Stimulated activated CD4-positive, alpha-beta T cell treated with anti-CD3 and anti-CD28 coated beads, Interleukin-15, amount 100 ng/mL, for 1 hour (primary cell): ENCODE measurements around the gene PHLDB1.
"Not testable (repeated sequence)": the region's sequence is repeated elsewhere in the genome, so short reads cannot be mapped to it uniquely, and the experiment has no call there.

Source experiments
- DNase-seq, 2 donors: peaks; one replicate each; pipeline ENCODE4 v3.0.0-alpha.2; 2020; ENCODE audit warnings: low read depth in 1 of 2, low spot score in 1 of 2

PHLDB1 gene

GRCh38 chr11:118605116-118605867 is 2.1 kb upstream of the PHLDB1 start:
- no peak for DNase-seq

- DNase-seq: no peak
These were observed 1.1 kb upstream of the PHLDB1 start for GRCh38 chr11:118606157-118606843.

GRCh38 chr11:118606844-118607228 is 579 bp upstream of the PHLDB1 start:
- no peak for DNase-seq

- DNase-seq: peak; percentile 63 to 76
These were observed 1.2 kb downstream of the PHLDB1 start for GRCh38 chr11:118608360-118609227.

GRCh38 chr11:118609380-118610224 is 2.2 kb downstream of the PHLDB1 start:
- DNase-seq: peak in 1 of 2 donors; percentile 24

DNA sequence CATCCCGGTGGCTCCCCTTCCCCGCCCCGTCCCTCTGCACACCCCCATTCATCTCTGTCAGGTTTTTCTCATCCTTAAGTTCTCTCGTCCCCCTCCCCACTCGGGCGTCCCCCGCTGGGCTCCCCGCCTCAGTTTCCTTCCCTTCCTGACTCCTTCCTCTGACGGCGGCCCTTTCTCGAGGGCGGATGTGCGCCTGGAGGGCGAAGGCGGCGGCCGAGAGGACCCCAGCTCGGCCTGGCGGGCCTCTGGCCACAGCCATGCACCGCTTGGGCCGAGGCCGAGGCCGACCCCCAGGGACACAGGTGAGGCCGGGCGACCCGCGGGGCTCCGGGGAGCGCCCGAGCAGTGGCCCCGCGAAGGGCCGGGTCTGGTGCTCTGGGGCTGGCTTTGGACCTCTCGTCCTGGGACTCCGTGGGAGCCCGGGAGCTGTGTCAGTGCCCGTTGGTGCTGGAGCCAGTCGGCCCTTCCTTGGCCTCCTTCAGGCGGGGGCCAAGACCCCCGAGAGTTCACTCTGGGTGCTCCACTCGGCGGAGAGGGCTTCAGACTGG is 2.9 kb downstream of the PHLDB1 start:
- peak in 1 of 2 donors; percentile 10 for DNase-seq

DNA sequence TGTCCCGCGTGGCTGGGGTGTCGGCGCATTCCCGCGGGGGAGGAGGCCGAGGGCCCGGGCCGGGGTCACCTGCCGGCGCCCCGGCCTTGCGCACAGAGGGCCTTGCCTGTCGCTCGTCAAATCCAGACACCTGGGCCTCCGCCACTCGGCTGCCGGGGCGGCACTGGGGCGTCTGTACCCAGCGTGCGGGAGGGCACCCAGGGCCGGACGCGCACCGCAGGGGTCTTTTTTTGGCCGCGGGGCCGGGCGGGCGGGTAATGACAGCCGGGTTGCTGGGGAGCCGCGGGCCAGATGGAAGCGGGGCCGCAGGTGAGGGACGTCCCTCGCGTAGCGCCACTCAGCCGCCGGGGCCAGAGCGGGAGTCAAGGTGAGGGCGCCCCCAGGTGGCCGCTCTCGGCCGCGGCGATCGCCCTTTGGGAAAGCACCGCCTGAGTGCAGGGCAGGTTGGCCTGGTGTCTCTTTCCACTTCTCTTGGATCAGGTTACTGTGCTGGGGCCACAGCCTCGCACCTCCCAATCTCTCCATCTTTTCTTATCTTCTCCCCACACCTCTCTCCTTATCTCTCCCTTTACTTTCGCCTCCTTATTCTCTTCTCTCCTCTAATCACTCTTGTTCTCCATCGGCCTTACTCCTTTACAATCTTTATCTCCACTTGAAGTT is 3.5 kb downstream of the PHLDB1 start:
- peak; percentile 71 to 85 for DNase-seq

GRCh38 chr11:118611433-118611795 is 4.0 kb downstream of the PHLDB1 start:
- not testable (repeated sequence) for DNase-seq

DNA sequence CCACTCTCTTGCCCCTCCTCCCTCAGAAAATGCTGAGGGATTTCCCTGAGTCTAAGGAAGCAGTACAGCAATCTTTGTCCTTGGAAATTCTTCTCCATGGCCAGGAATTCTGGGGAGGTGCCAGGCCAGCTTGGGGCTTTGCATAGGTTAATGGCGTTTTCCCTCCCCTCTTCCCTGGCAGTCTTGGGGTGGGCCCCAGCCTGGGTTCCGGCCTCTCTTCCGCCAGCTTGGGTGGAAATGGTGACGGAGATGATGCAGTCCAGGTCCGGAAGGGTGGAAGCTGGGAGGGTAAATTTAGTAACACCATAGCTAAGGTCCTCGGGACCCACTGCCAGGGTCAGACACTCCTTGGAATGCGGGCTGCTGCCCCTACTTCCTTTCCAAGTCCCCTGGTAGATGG is 5.0 kb downstream of the PHLDB1 start:
- no peak for DNase-seq

GRCh38 chr11:118614511-118614910 is 7.1 kb downstream of the PHLDB1 start:
- DNase-seq: no peak

DNA sequence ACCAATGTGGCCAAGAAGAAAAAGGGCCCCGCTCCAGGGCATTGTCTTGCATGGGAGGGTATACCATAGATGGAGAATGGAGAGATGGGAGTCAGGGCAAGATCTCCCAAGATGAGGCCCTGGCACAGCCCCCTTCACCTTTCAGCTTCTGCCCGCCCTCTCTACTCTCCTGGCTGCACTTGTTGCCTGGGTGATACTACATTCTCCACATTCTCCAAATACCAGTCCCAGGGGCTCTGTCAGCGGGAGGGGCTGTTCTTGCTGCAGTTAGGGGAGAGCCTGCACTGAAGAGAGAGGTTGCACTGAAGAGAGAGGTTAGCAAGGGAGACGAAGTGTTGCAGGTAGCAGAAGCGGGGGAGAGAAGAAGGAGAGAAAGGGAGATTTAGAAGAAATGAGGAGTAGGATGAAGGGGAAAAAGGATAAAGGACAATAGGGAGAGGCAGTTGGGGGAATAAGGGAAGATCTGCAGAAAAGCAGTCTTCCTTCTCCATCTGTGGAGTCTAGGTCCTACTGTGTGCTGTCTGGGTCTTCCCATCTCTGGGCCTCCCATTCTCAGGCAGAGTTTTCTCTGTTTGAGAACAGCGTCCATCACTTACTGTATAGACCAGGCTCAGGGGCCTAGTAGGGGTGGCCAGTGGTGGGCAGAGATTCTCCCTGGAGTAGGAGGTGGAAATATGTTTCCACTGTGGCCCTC is 8.0 kb downstream of the PHLDB1 start:
- no peak for DNase-seq

GRCh38 chr11:118615976-118616371 is 8.6 kb downstream of the PHLDB1 start:
- no peak for DNase-seq

DNA sequence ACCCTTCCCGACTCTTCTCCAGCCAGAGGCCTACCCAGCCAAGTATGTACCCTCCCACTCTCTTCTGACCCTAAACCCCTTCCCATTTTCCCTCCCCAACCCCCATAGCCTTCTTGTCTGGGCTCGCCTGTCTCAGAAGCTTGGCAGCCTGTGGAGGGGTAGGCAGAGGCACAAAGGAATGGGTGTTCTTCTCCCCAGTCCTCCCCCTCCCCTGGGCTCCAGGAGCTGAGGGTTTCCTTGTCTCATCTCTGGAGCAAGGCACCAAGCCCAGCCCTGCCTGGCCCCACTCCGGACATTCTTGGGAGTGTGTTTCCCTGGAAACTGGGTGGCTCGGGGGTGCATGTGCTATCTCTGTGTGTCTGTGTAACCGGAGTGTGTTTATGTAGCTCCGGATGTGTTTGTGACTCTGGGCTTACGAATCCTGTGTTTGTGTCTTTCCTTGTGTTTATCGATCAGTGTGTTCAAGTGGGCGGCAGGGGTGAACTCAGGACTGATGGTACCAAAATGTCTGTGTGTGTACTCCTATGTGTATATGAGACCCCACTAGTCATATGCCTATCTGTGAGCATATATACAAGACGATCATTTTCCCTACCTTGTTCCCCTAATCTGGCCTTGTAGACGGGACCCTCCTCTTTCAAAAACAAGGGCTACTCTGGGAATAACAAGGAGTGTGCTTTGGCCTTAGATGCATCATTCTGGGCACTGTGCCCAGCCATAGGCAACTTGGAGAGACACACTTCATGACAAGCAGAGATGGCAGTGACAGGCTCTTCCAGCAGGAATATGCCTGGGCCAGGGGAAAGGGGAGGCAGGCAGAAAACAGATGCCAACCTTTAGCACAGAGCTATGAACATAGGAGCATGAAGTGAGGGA is 10.9 kb downstream of the PHLDB1 start:
- no peak for DNase-seq

GRCh38 chr11:118618991-118619375 is 11.6 kb downstream of the PHLDB1 start:
- no peak for DNase-seq

GRCh38 chr11:118619444-118620197 is 12.2 kb downstream of the PHLDB1 start:
- no peak for DNase-seq

DNA sequence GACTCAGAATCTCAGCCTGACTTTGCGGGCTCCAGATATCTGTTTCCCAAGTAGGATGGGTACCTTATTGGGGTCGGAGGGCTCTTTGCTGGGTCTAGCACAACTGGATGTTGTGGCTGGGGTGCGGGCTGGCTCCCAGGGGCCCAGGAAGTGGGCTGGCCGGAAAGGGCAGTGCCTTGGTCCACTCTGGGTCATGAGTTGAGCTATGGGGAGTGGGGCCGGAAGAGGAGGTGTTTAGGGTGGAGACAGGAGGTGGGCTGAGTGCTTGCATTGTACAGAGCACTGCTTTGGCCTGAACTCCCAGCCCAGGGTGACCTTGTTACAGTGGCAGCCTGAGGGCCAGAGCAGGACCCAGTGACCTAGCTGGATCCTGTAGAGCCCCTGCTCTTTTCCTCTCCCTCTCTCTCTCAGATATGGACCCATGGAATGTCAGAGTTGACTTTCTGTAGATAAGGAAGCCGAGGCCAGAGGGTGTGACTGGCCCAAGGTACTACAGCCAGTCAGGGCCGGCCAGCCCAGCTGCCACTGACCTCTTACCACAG is 13.2 kb downstream of the PHLDB1 start:
- DNase-seq: no peak

DNA sequence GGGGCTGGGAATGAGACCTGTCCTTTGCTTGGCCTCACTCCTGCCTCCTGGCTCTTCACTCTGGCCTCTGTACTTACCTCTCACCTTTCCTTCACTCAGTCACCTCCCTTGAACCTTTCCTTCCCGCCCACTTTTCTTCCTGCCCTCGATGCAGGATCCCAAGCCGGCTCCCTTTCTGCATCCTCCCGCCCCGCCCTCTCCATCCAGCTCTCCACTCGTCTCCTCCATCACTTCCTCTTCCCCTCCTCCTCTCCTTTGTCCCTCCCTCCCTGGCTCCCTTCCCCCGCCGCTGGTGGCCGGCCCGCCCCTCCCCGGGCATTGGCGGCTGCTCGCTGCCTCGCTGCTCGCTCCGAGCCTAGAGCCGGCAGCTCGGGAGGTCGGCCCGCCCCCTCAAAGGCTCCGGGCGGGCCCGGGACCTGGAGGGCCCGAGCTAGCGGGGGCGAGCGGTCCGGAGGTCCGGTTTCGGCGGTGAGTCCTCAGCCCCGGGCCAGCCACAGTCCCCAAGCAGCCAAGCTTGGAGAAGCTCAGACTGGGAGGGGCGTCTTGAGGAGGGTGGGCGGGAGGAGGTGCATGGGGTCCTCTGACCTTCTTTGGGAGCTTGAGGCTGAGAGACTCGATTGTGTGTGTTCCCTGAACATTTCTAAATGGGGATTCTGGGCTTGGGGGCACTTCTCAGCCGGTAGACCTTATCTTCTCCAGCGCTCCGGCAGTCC is 13.8 kb downstream of the PHLDB1 start:
- no peak for DNase-seq
